HepG2 (cell line): ENCODE data around the gene BAZ1B. TPM values are rescaled to one million over a fixed set of nuclear protein-coding genes. Genes with fewer than 3 reads are reported as not detected.

ENCODE experiments used
- AFF4 ChIP-seq: sonication (generic); formaldehyde crosslinking; IDR thresholded peaks from 2 replicates; pipeline ENCODE4 v1.4.0; 2020; ENCODE audit warnings: missing genetic modification reagents
- MED13 ChIP-seq: sonication (generic); formaldehyde crosslinking; IDR thresholded peaks from 2 replicates; pipeline ENCODE4 v1.5.0; 2020; ENCODE audit warnings: missing genetic modification reagents
- MTF2 ChIP-seq: sonication (generic); formaldehyde crosslinking; IDR thresholded peaks from 2 replicates; pipeline ENCODE4 v1.5.0; 2020; ENCODE audit warnings: missing genetic modification reagents, borderline replicate concordance
- NCOA2 ChIP-seq: sonication (generic); formaldehyde crosslinking; IDR thresholded peaks from 2 replicates; pipeline ENCODE4 v1.8.0; 2022; ENCODE audit warnings: inconsistent platforms
- NR2F6 ChIP-seq, 2 experiments: IDR thresholded peaks; 2 replicates each; pipeline ENCODE4 v1.6.1; 2016; ENCODE audit warnings: antibody characterized with exemption in 1 of 2, mild to moderate bottlenecking in 1 of 2
- RARG ChIP-seq: sonication (generic); formaldehyde crosslinking; IDR thresholded peaks from 2 replicates; pipeline ENCODE4 v1.4.0; 2020; ENCODE audit warnings: low read depth, mild to moderate bottlenecking, missing genetic modification reagents
- THYN1 ChIP-seq: sonication (generic); formaldehyde crosslinking; IDR thresholded peaks from 2 replicates; pipeline ENCODE4 v1.8.1; 2023; ENCODE audit warnings: low read depth, mild to moderate bottlenecking, moderate library complexity, missing genetic modification reagents, borderline replicate concordance
- ZBTB1 ChIP-seq: sonication (generic); formaldehyde crosslinking; IDR thresholded peaks from 2 replicates; pipeline ENCODE4 v1.4.0; 2020; ENCODE audit warnings: missing genetic modification reagents, borderline replicate concordance
- ZBTB42 ChIP-seq: sonication (generic); formaldehyde crosslinking; IDR thresholded peaks from 2 replicates; pipeline ENCODE4 v1.5.0; 2020; ENCODE audit warnings: mild to moderate bottlenecking, missing genetic modification reagents
- ZFAT ChIP-seq: sonication (generic); formaldehyde crosslinking; conservative IDR thresholded peaks from 2 replicates; pipeline ENCODE4 v1.8.1; 2023; ENCODE audit warnings: missing genetic modification reagents, inconsistent platforms
- ZFP62 ChIP-seq: sonication (generic); formaldehyde crosslinking; IDR thresholded peaks from 2 replicates; pipeline ENCODE4 v1.4.0; 2020; ENCODE audit warnings: missing genetic modification reagents
- ZNF138 ChIP-seq: sonication (generic); formaldehyde crosslinking; IDR thresholded peaks from 2 replicates; pipeline ENCODE4 v1.5.0; 2020; ENCODE audit warnings: mild to moderate bottlenecking, low read depth, missing genetic modification reagents
- ZNF230 ChIP-seq: sonication (generic); formaldehyde crosslinking; IDR thresholded peaks from 2 replicates; pipeline ENCODE4 v1.4.0; 2020; ENCODE audit warnings: mild to moderate bottlenecking, missing genetic modification reagents
- ZNF251 ChIP-seq: sonication (generic); formaldehyde crosslinking; IDR thresholded peaks from 2 replicates; pipeline ENCODE4 v1.9.0; 2021; ENCODE audit warnings: mild to moderate bottlenecking, missing genetic modification reagents
- ZNF484 ChIP-seq: sonication (generic); formaldehyde crosslinking; IDR thresholded peaks from 2 replicates; pipeline ENCODE4 v1.5.1; 2020; ENCODE audit warnings: mild to moderate bottlenecking, low read depth, missing genetic modification reagents, borderline replicate concordance
- ZNF704 ChIP-seq: sonication (generic); formaldehyde crosslinking; IDR thresholded peaks from 2 replicates; pipeline ENCODE4 v1.8.1; 2023; ENCODE audit warnings: mild to moderate bottlenecking, inconsistent platforms, moderate library complexity, missing genetic modification reagents, borderline replicate concordance
- ZNF780A ChIP-seq: sonication (generic); formaldehyde crosslinking; IDR thresholded peaks from 2 replicates; pipeline ENCODE4 v1.8.0; 2022; ENCODE audit warnings: mild to moderate bottlenecking, missing genetic modification reagents, moderate library complexity
- ZNF800 ChIP-seq: sonication (generic); formaldehyde crosslinking; IDR thresholded peaks from 2 replicates; pipeline ENCODE4 v1.4.0; 2020; ENCODE audit warnings: missing genetic modification reagents
- ZZZ3 ChIP-seq: sonication (generic); formaldehyde crosslinking; IDR thresholded peaks from 2 replicates; pipeline ENCODE4 v1.4.0; 2020; ENCODE audit warnings: missing genetic modification reagents, mild to moderate bottlenecking, borderline replicate concordance
- polyA plus RNA-seq, 8 experiments: library from polyadenylated mRNA; depleted of rRNA in 3 of 8; stranded (reverse) in 7 of 8; unstranded in 1 of 8; fragments of >200 nt; fragmentation: Illumina TruSeq in 4 of 8; extraction: Trizol in 4 of 8; gene quantifications; 2 replicates each; pipeline versions ENCODE4 v1.2.1 to v1.2.3, GENCODE V29; 2011 to 2016; ENCODE audit warnings: low read depth in 4 of 8, missing spikeins in 1 of 8, mixed read lengths in 1 of 8; ENCODE audit not compliant: insufficient read depth in 1 of 8
- total RNA-seq, 5 experiments: library from RNA; depleted of rRNA; stranded (reverse); fragments of >200 nt; fragmentation: Illumina TruSeq; extraction: Trizol; gene quantifications; 2 replicates each; pipeline ENCODE4 v1.2.3, GENCODE V29; 2016; ENCODE audit warnings: low read depth in 1 of 5
- TF ChIP-seq, protein P1 (sequence below): sonication (generic); formaldehyde crosslinking; IDR thresholded peaks from 2 replicates; pipeline ENCODE4 v1.4.0; 2020; ENCODE audit warnings: mild to moderate bottlenecking, missing genetic modification reagents

The BAZ1B gene
- total and polyA plus RNA-seq, 2 of the 13 experiments (the other 11 are each of a cell fraction or from before 2014, with no cell fraction given), result 18.6 to 69.4 TPM

DNA sequence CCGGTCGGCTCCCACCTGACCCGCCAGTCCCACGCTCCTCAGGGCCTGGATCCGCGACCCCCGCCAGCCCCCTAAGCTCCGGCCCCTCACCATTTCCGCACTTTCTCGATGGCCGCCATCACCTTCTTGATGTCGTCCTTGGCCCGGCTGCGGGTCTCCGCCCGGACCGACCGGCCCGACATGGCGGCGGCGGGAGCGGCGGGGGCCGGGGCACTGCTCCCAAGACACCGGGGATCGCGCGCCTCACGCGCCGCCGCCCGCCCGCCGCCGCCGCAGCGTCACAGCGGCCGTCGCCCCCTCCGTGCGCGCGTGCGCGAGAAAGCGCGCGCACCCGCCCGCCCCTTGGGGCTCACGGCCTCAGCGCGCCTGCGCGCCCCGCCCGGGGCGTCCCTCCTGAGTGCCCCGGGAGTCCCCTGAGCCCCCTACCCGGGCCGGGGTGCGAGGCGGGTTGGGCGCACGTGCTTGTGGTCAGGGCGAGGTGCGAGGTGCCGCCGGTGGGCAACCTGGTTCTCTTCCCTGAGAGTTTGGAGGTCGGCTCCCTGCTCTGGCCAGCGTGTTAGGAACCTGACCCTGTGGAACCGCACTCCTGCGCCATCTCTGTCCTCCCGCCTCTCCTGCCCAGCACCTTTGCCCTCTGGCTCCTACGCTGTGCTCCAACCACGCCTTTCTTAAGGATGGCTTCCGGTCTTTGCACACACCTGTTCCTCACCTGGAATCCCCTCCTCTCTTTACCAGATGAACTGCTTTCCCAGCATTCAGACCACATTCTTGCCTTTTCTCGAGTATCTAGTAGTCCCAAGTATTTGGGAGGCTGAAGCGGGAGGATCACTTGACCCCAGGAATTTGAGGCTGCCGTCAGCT, 35.5 kb upstream of the BAZ1B start, which contains the start of gene BCL7B (continued):
- TF ChIP-seq AFF4 (CRISPR knock-in tag), result no peak
- no peak for TF ChIP-seq ZFP62
- TF ChIP-seq ZNF138 (CRISPR knock-in tag), result peak; percentile 98
- peak; percentile 43; the same call in 1 of the 2 replicates for TF ChIP-seq ZNF800 (CRISPR knock-in tag)
- peak; percentile 89 for TF ChIP-seq ZFAT (CRISPR knock-in tag)
- 0 out of 2 replicates have a peak, but pooled peaks have one; percentile 31 for TF ChIP-seq ZBTB1 (CRISPR knock-in tag)
- peak; percentile 90 for TF ChIP-seq ZBTB42 (CRISPR knock-in tag)
- TF ChIP-seq NR2F6 (IDR thresholded peaks at IDR 0.05), result peak; percentile 76
- TF ChIP-seq NR2F6 (CRISPR knock-in tag; IDR thresholded peaks at IDR 0.05), result peak; percentile 81
- TF ChIP-seq MED13 (CRISPR knock-in tag), result 0 out of 2 replicates have a peak, but pooled peaks have one; percentile 77
- TF ChIP-seq MTF2 (CRISPR knock-in tag), result 0 out of 2 replicates have a peak, but pooled peaks have one; percentile 34
- no peak for TF ChIP-seq RARG (CRISPR knock-in tag)
- TF ChIP-seq NCOA2, result no peak; the same call in 1 of the 2 replicates
- TF ChIP-seq, protein P1, sequence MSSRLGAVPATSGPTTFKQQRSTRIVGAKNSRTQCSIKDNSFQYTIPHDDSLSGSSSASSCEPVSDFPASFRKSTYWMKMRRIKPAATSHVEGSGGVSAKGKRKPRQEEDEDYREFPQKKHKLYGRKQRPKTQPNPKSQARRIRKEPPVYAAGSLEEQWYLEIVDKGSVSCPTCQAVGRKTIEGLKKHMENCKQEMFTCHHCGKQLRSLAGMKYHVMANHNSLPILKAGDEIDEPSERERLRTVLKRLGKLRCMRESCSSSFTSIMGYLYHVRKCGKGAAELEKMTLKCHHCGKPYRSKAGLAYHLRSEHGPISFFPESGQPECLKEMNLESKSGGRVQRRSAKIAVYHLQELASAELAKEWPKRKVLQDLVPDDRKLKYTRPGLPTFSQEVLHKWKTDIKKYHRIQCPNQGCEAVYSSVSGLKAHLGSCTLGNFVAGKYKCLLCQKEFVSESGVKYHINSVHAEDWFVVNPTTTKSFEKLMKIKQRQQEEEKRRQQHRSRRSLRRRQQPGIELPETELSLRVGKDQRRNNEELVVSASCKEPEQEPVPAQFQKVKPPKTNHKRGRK, result no peak
- TF ChIP-seq ZNF484 (CRISPR knock-in tag), result peak; percentile 95
- TF ChIP-seq ZNF780A (CRISPR knock-in tag), result no peak
- TF ChIP-seq ZNF704 (CRISPR knock-in tag), result peak; percentile 98
- TF ChIP-seq ZZZ3 (CRISPR knock-in tag), result no peak; the same call in 1 of the 2 replicates
- peak; percentile 90; the same call in 1 of the 2 replicates for TF ChIP-seq ZNF251 (CRISPR knock-in tag)
- TF ChIP-seq ZNF230 (CRISPR knock-in tag), result peak; percentile 98
- TF ChIP-seq THYN1 (CRISPR knock-in tag), result no peak
